Hematopoietic multipotent progenitor cell treated with erythropoietin and hydrocortisone succinate and interleukin-3 and kit ligand, for 17 days (in vitro differentiated cells): Measurements from ENCODE around the gene CDK5R2.
A peak's percentile ranks its signal among the peaks of the same experiment; 100 is the strongest.

Experiments used
- DNase-seq: peaks from one replicate; pipeline ENCODE4 v3.0.0-alpha.2; 2015; ENCODE audit warnings: low spot score

CDK5R2 gene

GRCh38 chr2:218961651-218962570, 2.4 kb downstream of the CDK5R2 start:
- no peak for DNase-seq

DNA sequence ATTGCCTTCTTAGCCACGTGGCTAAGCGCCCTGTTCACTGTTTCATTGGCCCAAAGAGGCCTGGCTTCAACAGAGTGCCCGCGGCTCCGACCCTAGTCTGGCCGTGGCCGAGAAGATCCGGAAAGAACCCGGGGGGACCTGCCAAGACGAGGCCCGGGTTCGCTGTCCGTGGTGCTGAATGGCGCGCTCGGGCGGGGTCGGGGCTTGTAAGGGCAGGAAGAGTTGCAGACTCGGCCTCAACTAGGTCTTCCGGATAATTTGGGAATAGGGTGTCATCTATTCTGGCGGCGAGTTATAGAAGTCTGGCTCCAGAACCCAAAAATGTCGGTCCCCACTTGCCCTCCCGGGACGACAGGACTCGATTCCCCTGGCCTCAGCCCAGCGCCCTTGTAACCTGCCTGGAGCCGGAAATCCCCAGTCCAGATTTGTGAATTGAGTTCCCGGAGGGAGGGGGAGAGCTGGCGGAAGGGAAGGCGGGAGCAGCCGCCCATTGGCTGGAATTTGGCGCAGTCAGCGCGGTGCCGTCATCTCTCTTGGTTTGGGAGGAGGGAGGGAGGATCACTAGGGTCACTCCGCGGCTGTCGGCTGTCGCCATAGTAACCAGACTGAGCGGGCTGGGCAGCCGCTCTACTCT, 3.5 kb downstream of the CDK5R2 start:
- DNase-seq: no peak

DNA sequence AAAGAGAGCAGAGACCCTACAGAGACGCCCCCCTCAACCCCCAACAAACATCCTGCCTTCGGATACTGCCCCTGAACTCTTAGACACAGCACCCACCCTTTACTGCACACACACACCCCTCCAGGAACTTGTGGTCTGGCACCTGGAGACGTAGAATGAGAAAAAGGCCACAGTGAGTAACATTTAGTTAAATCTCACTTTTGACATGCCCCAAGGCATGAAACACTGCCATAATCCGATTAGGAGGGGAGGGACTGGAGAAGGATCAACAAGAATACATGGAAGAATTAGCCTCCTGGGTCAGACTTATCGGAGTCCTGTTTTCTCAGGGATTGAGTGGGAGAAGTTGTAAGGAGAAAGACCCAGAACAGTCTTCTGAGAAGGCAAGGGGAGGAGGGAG, 4.1 kb downstream of the CDK5R2 start:
- DNase-seq: no peak

GRCh38 chr2:218964041-218964771, 4.7 kb downstream of the CDK5R2 start:
- DNase-seq: no peak

GRCh38 chr2:218970894-218971293, 11.4 kb downstream of the CDK5R2 start:
- no peak for DNase-seq

GRCh38 chr2:218975060-218975777, 15.8 kb downstream of the CDK5R2 start:
- DNase-seq: no peak

DNA sequence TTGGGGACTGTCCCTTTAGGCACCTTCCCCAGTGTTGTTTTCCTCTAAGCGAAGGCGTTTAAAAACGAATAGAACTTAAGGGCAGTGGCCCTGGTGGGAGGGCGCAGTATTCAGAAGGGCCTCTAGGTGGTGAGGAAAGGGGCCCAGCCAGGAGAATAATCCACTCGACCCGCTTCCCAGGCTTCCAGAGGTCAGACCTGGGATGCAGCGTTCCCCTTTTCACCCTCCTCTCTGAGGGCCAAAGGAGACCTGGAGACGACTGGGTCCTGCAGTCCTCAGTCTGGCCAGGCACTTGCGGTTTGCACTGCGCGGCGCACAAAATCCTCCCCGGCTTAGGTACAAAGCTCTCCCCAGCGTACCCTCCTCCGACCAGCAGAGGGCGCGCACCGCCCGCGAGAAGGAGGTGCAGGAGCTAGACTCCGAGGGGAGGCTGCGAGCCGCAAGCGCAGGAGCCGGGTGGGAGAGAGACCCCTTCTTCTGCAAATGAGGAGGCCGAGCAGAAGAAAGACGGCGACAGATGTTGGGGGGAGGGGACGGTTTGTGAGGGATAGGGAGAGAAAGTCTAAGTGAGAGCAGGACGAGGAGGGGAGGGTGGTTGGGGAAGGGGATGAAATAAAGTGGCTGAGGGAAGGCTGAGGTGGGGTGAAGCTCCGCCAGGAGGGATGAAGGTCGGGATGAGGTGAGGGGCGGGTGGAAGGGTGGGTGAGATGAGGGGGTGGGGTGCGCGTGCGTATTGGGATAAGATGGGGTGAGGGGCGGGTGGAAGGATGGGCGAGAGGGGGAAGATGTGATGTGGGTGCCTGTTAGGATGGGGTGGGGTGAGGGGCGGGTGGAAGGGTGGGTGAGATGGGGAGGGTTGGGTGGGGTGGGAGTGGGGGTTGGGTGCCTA, 20.6 kb downstream of the CDK5R2 start:
- DNase-seq: peak; percentile 54

GRCh38 chr2:218980735-218981389, 21.4 kb downstream of the CDK5R2 start:
- no peak for DNase-seq

DNA sequence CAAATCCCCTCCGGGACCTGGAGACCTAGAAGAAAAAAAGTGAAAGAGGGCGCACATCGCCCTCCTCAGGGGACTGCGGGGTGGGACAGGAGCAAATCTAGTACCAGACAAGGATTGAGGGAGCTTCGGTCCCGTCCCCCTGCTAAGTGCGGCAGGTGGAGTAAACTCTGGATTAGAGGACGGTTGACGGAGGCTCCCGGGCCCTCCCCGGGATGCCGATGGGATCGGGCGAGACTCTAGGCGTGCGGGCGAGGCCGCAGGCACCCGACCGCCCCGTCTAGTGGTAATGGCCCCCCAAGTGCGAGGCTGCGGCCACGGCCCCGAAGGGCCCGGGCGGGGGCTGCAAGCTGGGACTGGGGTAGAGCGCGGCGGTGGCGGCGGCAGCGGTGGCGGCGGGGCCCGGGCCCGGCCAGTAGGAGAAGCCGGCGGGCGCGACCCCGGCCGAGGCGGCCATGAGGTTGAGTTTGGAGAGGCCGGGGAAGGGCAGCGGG, 22.0 kb downstream of the CDK5R2 start:
- no peak for DNase-seq

DNA sequence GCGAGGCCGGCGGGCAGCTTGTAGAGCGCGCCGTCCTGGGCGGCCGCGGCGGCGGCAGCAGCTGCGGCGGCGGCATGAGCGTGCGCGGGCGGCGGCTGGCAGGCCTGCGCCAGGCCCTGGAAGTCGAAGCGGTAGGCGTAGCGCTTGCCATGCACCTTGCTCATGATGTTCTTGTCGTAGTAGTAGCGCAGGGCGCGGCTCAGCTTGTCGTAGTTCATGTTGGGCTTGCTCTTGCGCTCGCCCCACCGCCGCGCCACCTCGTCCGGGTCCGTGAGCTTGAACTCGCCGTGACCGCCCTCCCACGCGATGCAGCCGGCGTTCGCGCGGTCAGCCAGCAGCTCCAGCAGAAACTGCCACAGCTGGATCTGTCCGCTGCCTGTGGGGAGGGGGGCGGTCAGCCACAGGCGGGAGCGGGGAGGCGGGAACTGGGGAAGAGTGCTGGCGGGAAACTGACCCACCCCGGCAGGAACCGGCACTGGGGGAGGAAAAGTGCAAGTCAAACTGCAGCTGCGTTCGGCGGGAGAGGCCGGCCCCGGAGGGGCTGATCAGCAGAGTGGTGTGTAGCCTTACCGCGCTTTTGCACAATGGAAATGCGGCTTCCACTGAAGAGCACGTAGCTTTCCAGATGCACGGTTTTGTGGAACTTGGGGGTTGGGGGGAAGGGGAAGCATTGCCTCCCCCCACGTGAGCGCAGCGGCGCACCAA, 22.6 kb downstream of the CDK5R2 start:
- DNase-seq: no peak

GRCh38 chr2:218982586-218983262, 23.3 kb downstream of the CDK5R2 start:
- DNase-seq: no peak

- DNase-seq: no peak
These were observed 23.9 kb downstream of the CDK5R2 start for GRCh38 chr2:218983263-218983933.

DNA sequence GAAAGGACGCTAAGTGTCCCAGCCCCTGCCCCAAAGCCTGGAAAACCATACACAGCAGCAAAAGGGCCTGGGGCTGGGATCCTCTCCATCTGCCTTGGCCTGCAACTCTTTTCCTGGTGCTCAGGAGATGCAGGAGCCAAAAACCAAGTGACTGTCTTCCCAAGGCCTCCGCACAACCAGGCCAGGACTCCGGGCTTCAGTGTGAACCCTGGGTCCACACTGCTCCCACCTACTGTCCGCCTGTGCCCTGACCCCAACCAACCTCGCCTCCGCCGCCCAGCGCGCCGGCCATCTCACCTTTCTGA, 24.4 kb downstream of the CDK5R2 start:
- DNase-seq: no peak

- DNase-seq: no peak
These were observed 25.0 kb downstream of the CDK5R2 start for GRCh38 chr2:218984239-218985020.

- no peak for DNase-seq
These were observed 25.5 kb downstream of the CDK5R2 start, which contains the start of gene FEV for GRCh38 chr2:218985021-218985324. Gene FEV (minus strand): TSS chr2:218985184. CDS start chr2:218985075, 109 bp downstream.

GRCh38 chr2:218985325-218986091, 26.0 kb downstream of the CDK5R2 start:
- DNase-seq: no peak

DNA sequence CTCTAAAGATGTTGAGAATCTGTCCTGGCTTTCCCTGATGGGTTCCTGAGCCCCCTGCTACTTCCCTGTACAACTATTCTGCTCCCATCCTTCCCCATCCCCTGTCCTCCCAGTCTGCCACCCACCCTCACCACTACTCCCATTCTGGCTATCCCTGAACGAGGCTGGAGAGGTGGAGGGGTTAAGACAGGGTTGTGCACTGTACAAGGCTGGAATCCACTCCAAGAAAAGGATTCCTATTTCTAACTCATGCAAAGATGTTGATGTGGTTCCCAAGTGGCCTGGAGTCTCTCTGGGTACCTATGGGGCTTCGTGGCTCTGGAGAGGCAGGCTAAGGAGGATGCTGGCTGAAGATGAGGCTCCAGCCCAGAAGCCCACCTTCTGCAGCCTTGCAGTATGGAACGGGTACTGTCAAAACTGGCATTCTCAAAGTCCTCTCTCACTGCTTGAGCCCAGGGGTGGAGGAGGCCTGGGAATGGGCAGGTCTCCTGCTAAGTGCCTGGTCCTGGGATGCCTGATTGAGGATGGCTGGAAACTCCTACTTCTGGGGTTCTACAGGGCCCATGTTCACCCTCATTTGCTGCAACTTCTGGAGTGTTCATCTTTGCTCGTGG, 26.8 kb downstream of the CDK5R2 start:
- DNase-seq: no peak
